HepG2 (cell line): Measurements from ENCODE around the gene TOP1. TPM values are rescaled to one million over a fixed set of nuclear protein-coding genes. Genes with fewer than 3 reads are reported as not detected.

Experiments used
- ATAC-seq: fragments of 200-7000 bp; cut with Tn5 transposase; 3 replicates; pipeline ENCODE4 v1.9.1; 2020; ENCODE audit warnings: mild to moderate bottlenecking, moderate library complexity
- BruUV-seq: library from RNA; stranded (reverse); fragments of 400-500 nt; replicated peaks from 2 replicates; lab custom pipeline; 2021; lab: Mats Ljungman, UMichigan
- CTCF ChIA-PET: fragments of 300-600 bp; formaldehyde crosslinking; extraction: SDS; loops from one replicate; lab custom pipeline; 2021; ENCODE audit warnings: low total read pairs, inconsistent platforms, low intra/inter-chr PET ratio; lab: Yijun Ruan, JAX
- POLR2A ChIA-PET: fragments of 350-600 bp; sonication (Branson Sonifier 250); formaldehyde crosslinking; loops from one replicate; lab custom pipeline; 2020; ENCODE audit warnings: antibody characterized with exemption, inconsistent platforms; lab: Yijun Ruan, JAX
- DNase-seq: peaks from one replicate; pipeline ENCODE4 v3.0.0-alpha.2; 2015; ENCODE audit warnings: low spot score
- FAIRE-seq: peaks from 3 replicates; lab custom pipeline; 2011; peaks lifted over from hg19 to GRCh38; lab: Jason Lieb, UNC
- H2AFZ ChIP-seq: one replicate; pipeline ENCODE4 v1.6.1; 2011; ENCODE audit warnings: low read length, inconsistent platforms
- H3K27ac ChIP-seq: fragments of 300-600 bp; 3 replicates; pipeline ENCODE4 v1.8.0; 2011; ENCODE audit warnings: mixed run types, mild to moderate bottlenecking, mixed read lengths, low read length, inconsistent platforms; ENCODE audit not compliant: insufficient read depth; ENCODE audit errors: extremely low read length
- H3K27me3 ChIP-seq, 2 experiments: fragments of 200-600 bp in 1 of 2; 2 replicates in 1 of 2; 3 replicates in 1 of 2; pipeline versions ENCODE4 v1.6.0 to v1.8.0; 2011; ENCODE audit warnings: low read length in 2 of 2, mild to moderate bottlenecking in 2 of 2, moderate library complexity in 2 of 2, inconsistent platforms in 1 of 2; ENCODE audit not compliant: insufficient read depth in 2 of 2, control insufficient read depth in 1 of 2
- H3K36me3 ChIP-seq, 2 experiments: fragments of 200-600 bp in 1 of 2; replicated peaks in 1 of 2; 2 replicates in 1 of 2; 3 replicates in 1 of 2; pipeline versions ENCODE4 v1.5.1 to v1.8.0; 2011; ENCODE audit warnings: low read length in 2 of 2, inconsistent platforms in 1 of 2; ENCODE audit not compliant: insufficient read depth in 2 of 2, control insufficient read depth in 1 of 2
- H3K4me1 ChIP-seq: 2 replicates; pipeline ENCODE4 v1.5.1; 2012; ENCODE audit warnings: low read length, inconsistent platforms; ENCODE audit not compliant: insufficient read depth
- H3K4me2 ChIP-seq: 2 replicates; pipeline ENCODE4 v1.6.0; 2011; ENCODE audit warnings: low read depth, low read length, inconsistent platforms
- H3K4me3 ChIP-seq, 3 experiments: fragments of 200-600 bp in 1 of 3; sonication (generic), shearing (Covaris generic) in 1 of 3; replicated peaks in 1 of 3; 2 replicates each; pipeline ENCODE4 v1.5.1; 2011 to 2016; ENCODE audit warnings: low read length in 3 of 3, inconsistent platforms in 2 of 3, low read depth in 2 of 3, mild to moderate bottlenecking in 2 of 3, control low read depth in 1 of 3, mixed read lengths in 1 of 3; ENCODE audit not compliant: insufficient read depth in 1 of 3
- H3K79me2 ChIP-seq: one replicate; pipeline ENCODE4 v1.6.1; 2011; ENCODE audit warnings: low read length, inconsistent platforms; ENCODE audit not compliant: insufficient read depth
- H3K9ac ChIP-seq: 2 replicates; pipeline ENCODE4 v1.6.0; 2011; ENCODE audit warnings: mild to moderate bottlenecking, low read depth, low read length, inconsistent platforms; ENCODE audit not compliant: insufficient read depth
- H3K9me3 ChIP-seq: 2 replicates; pipeline ENCODE4 v1.5.1; 2012; ENCODE audit warnings: mild to moderate bottlenecking, low read length
- H4K20me1 ChIP-seq: 2 replicates; pipeline ENCODE4 v1.6.0; 2011; ENCODE audit warnings: inconsistent platforms, mild to moderate bottlenecking, low read length, moderate library complexity; ENCODE audit not compliant: insufficient read depth
- HDAC6 ChIP-seq: fragments of 200-600 bp; sonication (generic); IDR thresholded peaks from 2 replicates; pipeline ENCODE4 v1.7.0; 2017; ENCODE audit warnings: mild to moderate bottlenecking, antibody characterized with exemption, low read length, low read depth
- HOXA9 ChIP-seq: sonication (generic); formaldehyde crosslinking; IDR thresholded peaks from 2 replicates; pipeline ENCODE4 v1.8.1; 2022; ENCODE audit warnings: missing genetic modification reagents, mild to moderate bottlenecking, moderate library complexity, borderline replicate concordance
- ISX ChIP-seq: sonication (generic); formaldehyde crosslinking; conservative IDR thresholded peaks from 2 replicates; pipeline ENCODE4 v1.5.0; 2020; ENCODE audit warnings: missing genetic modification reagents
- MED8 ChIP-seq: sonication (generic); formaldehyde crosslinking; IDR thresholded peaks from 2 replicates; pipeline ENCODE4 v1.8.1; 2023; ENCODE audit warnings: mild to moderate bottlenecking, missing genetic modification reagents; ENCODE audit not compliant: insufficient replicate concordance
- MIXL1 ChIP-seq: IDR thresholded peaks from 2 replicates; pipeline ENCODE4 v1.6.1; 2016
- MLX ChIP-seq: IDR thresholded peaks from 2 replicates; pipeline ENCODE4 v1.6.1; 2016
- NBN ChIP-seq: fragments of 450-650 bp; conservative IDR thresholded peaks from 2 replicates; pipeline ENCODE4 v1.6.1; 2017
- U2AF2 ChIP-seq: fragments of 200-400 bp; formaldehyde crosslinking; IDR thresholded peaks from 2 replicates; pipeline ENCODE4 v1.6.1; 2017; ENCODE audit warnings: low read depth, mild to moderate bottlenecking, low read length
- ZBTB21 ChIP-seq: sonication (generic); formaldehyde crosslinking; IDR thresholded peaks from 2 replicates; pipeline ENCODE4 v1.4.0; 2020; ENCODE audit warnings: missing genetic modification reagents
- ZFY ChIP-seq: sonication (generic); formaldehyde crosslinking; IDR thresholded peaks from 2 replicates; pipeline ENCODE4 v1.4.0; 2020; ENCODE audit warnings: missing genetic modification reagents
- ZNF547 ChIP-seq: sonication (generic); formaldehyde crosslinking; IDR thresholded peaks from 2 replicates; pipeline ENCODE4 v1.5.1; 2020; ENCODE audit warnings: mild to moderate bottlenecking, missing genetic modification reagents
- WGBS: methylation state at CpG from one replicate; pipeline ENCODE4 v1.1.6; 2017; ENCODE audit warnings: low lambda C conversion rate; 5-methylcytosine and 5-hydroxymethylcytosine counted together
- in situ Hi-C: cut with HindIII; loops from 2 replicates; pipeline ENCODE4 v1.10.0; 2017; ENCODE audit warnings: low pct_unique_long_range_greater_than_20kb; ENCODE audit not compliant: extremely low pct_ligation_motif_present
- intact Hi-C: fragments of 100-400 bp; cut with micrococcal nuclease; formaldehyde crosslinking; loops from one replicate; pipeline ENCODE4 v1.10.0; 2022; ENCODE audit not compliant: unreplicated experiment
- polyA plus RNA-seq, 8 experiments: library from polyadenylated mRNA; depleted of rRNA in 3 of 8; stranded (reverse) in 7 of 8; unstranded in 1 of 8; fragments of >200 nt; fragmentation: Illumina TruSeq in 4 of 8; extraction: Trizol in 4 of 8; gene quantifications; 2 replicates each; pipeline versions ENCODE4 v1.2.1 to v1.2.3, GENCODE V29; 2011 to 2016; ENCODE audit warnings: low read depth in 4 of 8, missing spikeins in 1 of 8, mixed read lengths in 1 of 8; ENCODE audit not compliant: insufficient read depth in 1 of 8
- total RNA-seq, 5 experiments: library from RNA; depleted of rRNA; stranded (reverse); fragments of >200 nt; fragmentation: Illumina TruSeq; extraction: Trizol; gene quantifications; 2 replicates each; pipeline ENCODE4 v1.2.3, GENCODE V29; 2016; ENCODE audit warnings: low read depth in 1 of 5
- TF ChIP-seq, protein P1 (sequence below): sonication (generic); IDR thresholded peaks from 2 replicates; pipeline ENCODE4 v1.6.1; 2016; ENCODE audit warnings: low read depth, borderline replicate concordance
- TF ChIP-seq, protein P2 (sequence below): sonication (generic); formaldehyde crosslinking; IDR thresholded peaks from 2 replicates; pipeline ENCODE4 v1.8.1; 2023; ENCODE audit warnings: missing genetic modification reagents, inconsistent platforms, borderline replicate concordance
- TF ChIP-seq, protein P3 (sequence below): IDR thresholded peaks from 2 replicates; pipeline ENCODE4 v1.6.1; 2012; ENCODE audit warnings: low read length, improper control_type of control experiment

TOP1 gene
- total and polyA plus RNA-seq, 2 of the 13 experiments (the other 11 are each of a cell fraction or from before 2014, with no cell fraction given): 10.2 to 19.4 TPM

DNA sequence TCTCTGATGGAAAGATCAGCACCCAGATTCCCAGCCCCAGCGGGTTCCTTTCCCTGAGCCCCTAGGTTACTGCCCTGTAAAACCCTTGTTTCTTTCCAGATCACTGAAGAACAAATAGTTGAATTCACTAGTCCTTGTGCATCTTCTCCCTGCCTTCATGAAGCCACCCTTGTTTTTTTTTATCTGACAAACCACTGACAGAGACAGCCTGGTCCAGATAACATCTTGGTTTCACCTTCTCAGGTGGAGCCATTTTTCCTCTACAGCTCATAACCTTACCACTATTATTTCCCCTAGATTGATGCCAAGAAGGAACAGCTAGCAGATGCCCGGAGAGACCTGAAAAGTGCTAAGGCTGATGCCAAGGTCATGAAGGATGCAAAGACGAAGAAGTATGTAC is 92.8 kb downstream of the TOP1 start:
- DNase-seq (no peak), FAIRE-seq (no peak), ATAC-seq (no peak)
- WGBS: 92% methylated on average over 3 of the region's 3 CpGs
- ChIA-PET CTCF (no interaction called here), POLR2A (interaction anchor here (1.2 kb wide), 1 partner anchor 14 kb away, joined by 4 read pairs; no protein-coding TSS in a partner anchor)
- no peaks in the 10 kb centered on the region for H3K9me3 ChIP-seq
- H3K4me2 ChIP-seq: no peak overlapping the region
- H3K9ac ChIP-seq: no peak overlapping the region
- peaks cover 42 to 75% of the 10 kb centered on the region in 2 experiments for H3K36me3 ChIP-seq
- peaks cover 19% of the 10 kb centered on the region for H3K4me1 ChIP-seq
- H2AFZ ChIP-seq: no peak overlapping the region
- no peaks in the 10 kb centered on the region for H3K79me2 ChIP-seq
- no peak overlapping the region for H3K4me3 ChIP-seq
- BruUV-seq: no TSS peak
- H3K27me3 ChIP-seq: no peaks in the 10 kb centered on the region
- H4K20me1 ChIP-seq: no peaks in the 10 kb centered on the region
- in situ Hi-C loops (no loop called here), intact Hi-C loops (no loop called here)
- TF ChIP-seq HOXA9: no peak
- no peak for TF ChIP-seq MIXL1 (CRISPR knock-in tag)
- TF ChIP-seq, protein P1, sequence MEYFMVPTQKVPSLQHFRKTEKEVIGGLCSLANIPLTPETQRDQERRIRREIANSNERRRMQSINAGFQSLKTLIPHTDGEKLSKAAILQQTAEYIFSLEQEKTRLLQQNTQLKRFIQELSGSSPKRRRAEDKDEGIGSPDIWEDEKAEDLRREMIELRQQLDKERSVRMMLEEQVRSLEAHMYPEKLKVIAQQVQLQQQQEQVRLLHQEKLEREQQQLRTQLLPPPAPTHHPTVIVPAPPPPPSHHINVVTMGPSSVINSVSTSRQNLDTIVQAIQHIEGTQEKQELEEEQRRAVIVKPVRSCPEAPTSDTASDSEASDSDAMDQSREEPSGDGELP: no peak
- TF ChIP-seq NBN: no peak
- TF ChIP-seq MED8 (CRISPR knock-in tag): no peak
- no peak overlapping the region for H3K27ac ChIP-seq

DNA sequence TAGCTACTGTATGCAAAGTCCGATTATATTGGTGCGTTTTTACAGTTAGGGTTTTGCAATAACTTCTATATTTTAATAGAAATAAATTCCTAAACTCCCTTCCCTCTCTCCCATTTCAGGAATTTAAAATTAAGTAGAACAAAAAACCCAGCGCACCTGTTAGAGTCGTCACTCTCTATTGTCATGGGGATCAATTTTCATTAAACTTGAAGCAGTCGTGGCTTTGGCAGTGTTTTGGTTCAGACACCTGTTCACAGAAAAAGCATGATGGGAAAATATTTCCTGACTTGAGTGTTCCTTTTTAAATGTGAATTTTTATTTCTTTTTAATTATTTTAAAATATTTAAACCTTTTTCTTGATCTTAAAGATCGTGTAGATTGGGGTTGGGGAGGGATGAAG is 95.0 kb downstream of the TOP1 start:
- Histone ChIP-seq H3K9ac (no peak overlapping the region), H3K79me2 (no peaks in the 10 kb centered on the region), H2AFZ (no peak overlapping the region), H3K4me2 (no peak overlapping the region), H3K36me3 (peaks cover 31 to 56% of the 10 kb centered on the region in 2 experiments), H4K20me1 (no peaks in the 10 kb centered on the region), H3K9me3 (no peaks in the 10 kb centered on the region), H3K4me1 (peaks cover 19% of the 10 kb centered on the region), H3K27me3 (no peaks in the 10 kb centered on the region), H3K27ac (no peak overlapping the region), H3K4me3 (no peak overlapping the region)
- ATAC-seq (no peak), FAIRE-seq (no peak), DNase-seq (no peak)
- intact Hi-C loops (no loop called here), in situ Hi-C loops (no loop called here)
- ChIA-PET CTCF (no interaction called here), POLR2A (no interaction called here)
- 96% methylated on average over 6 of the region's 6 CpGs for WGBS
- BruUV-seq: TSS peak; percentile 20
- TF ChIP-seq, protein P2, sequence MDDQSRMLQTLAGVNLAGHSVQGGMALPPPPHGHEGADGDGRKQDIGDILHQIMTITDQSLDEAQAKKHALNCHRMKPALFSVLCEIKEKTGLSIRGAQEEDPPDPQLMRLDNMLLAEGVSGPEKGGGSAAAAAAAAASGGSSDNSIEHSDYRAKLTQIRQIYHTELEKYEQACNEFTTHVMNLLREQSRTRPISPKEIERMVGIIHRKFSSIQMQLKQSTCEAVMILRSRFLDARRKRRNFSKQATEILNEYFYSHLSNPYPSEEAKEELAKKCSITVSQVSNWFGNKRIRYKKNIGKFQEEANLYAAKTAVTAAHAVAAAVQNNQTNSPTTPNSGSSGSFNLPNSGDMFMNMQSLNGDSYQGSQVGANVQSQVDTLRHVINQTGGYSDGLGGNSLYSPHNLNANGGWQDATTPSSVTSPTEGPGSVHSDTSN (CRISPR knock-in tag): no peak
- TF ChIP-seq ISX (CRISPR knock-in tag) (no peak), ZNF547 (CRISPR knock-in tag) (no peak), ZBTB21 (CRISPR knock-in tag) (no peak), U2AF2 (no peak), HDAC6 (no peak), MLX (no peak), ZFY (CRISPR knock-in tag) (no peak)
- TF ChIP-seq, protein P3, sequence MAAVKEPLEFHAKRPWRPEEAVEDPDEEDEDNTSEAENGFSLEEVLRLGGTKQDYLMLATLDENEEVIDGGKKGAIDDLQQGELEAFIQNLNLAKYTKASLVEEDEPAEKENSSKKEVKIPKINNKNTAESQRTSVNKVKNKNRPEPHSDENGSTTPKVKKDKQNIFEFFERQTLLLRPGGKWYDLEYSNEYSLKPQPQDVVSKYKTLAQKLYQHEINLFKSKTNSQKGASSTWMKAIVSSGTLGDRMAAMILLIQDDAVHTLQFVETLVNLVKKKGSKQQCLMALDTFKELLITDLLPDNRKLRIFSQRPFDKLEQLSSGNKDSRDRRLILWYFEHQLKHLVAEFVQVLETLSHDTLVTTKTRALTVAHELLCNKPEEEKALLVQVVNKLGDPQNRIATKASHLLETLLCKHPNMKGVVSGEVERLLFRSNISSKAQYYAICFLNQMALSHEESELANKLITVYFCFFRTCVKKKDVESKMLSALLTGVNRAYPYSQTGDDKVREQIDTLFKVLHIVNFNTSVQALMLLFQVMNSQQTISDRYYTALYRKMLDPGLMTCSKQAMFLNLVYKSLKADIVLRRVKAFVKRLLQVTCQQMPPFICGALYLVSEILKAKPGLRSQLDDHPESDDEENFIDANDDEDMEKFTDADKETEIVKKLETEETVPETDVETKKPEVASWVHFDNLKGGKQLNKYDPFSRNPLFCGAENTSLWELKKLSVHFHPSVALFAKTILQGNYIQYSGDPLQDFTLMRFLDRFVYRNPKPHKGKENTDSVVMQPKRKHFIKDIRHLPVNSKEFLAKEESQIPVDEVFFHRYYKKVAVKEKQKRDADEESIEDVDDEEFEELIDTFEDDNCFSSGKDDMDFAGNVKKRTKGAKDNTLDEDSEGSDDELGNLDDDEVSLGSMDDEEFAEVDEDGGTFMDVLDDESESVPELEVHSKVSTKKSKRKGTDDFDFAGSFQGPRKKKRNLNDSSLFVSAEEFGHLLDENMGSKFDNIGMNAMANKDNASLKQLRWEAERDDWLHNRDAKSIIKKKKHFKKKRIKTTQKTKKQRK: no peak
